CD4-positive, alpha-beta T cell treated with Interleukin-2 at 100 ng/mL for 4 hours (primary cell): Measurements from ENCODE around the gene FAM81B.

Experiments
- DNase-seq: peaks from one replicate; pipeline ENCODE4 v3.0.0-alpha.2; 2020; ENCODE audit warnings: low spot score

FAM81B gene

DNA sequence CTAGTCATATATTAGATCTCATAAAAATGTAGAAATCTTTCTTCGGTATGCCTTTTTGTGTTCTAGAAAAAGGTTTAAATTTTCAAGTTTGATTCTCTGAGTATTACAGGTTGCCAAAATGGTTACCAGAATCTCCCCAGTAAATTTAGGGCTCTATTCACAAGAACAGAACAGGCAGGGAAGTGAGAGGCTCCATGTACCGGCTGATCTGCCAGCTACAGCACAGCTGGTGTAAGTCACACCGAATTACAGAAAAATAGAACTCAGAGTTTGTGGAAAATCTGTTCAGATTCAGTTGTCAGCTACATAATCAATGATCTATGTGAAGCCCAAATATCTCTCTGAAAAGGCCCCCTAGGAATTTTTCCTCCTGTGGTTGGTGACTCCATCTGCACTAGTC, 10.5 kb downstream of the FAM81B start:
- no peak for DNase-seq

DNA sequence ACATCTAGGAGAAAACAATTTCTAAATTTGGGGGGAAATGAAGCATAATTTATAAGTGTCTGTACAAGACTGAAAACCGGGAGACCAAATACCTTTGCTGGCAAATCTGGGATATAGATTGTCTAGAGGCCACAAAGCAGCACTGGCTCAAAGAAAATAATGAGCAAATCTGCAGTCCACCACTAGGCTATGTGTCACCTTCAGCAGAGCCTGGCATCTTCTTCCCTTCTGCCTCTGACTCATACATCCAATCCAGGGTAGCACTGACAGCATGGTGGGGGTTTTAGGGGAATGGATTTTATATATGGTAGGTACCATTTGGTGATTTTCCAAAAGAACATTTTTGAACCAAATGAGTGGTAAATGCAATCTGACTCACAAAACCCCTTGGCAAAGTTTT, 12.8 kb downstream of the FAM81B start:
- no peak for DNase-seq

DNA sequence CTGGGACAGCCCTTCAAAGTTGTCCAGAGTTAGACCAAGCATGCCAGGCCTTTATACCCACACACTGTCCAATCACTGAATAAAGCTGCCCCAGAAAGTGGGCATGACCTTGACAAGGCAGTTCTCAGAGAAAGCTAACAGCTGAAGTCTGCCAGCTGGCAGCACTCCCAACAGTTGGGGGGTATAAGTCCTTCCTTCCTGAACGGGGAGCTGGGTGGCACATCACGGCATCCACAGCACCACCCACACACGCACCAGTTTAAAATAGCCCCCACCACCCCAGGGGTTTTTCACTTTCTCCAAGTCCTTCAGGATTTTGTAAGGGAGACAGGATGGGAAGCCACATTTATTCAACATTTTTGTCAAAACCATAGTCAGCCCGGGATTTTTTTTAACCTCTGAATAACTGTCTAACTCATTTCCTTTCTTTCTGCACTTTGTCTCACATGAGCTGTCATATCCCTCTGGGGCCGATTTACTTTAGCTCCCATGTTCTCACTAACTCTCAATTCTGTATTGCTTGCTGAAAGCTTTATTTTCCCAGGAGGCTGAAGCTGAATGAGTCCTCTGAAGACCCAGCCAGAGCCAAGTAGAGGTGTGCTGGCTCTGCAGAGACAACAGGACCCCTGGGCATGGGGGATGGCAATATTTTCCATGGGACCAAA, 15.4 kb downstream of the FAM81B start:
- DNase-seq = no peak

DNA sequence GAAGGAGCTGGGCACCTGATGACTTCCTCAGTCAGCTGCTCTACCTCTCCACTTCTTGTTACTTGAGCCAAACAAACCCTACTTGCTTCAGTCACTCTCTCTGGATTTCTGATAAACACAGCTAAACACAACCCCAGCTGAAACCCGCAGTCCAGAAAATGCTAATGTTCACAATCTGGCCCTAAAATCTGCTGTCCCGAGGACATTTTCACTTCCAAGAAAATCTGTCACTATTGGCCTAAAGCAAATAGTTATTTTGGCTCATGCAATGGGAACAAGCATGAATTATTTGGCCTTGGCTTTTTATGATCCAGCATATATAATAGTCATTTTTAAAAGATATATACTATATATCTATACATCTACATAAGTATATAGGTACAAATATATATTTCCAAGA, 19.1 kb downstream of the FAM81B start:
- no peak for DNase-seq

DNA sequence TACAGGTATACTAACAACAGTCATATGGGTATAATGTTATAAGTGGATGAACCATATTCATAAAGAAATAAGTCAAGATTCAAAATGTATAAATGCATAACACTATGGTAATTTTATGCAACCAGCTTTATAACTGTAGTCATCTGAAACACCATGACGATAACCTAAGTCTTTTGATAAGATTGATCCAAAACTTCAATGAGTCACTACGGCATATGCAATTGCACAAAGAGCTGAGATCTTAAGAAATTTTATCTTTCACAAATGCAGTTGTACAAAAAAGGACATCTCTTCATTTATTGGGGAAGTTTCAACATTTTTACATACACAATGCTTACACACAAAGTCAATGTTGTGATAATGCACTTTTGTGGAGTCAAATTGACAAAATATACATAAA, 20.3 kb downstream of the FAM81B start:
- no peak for DNase-seq

DNA sequence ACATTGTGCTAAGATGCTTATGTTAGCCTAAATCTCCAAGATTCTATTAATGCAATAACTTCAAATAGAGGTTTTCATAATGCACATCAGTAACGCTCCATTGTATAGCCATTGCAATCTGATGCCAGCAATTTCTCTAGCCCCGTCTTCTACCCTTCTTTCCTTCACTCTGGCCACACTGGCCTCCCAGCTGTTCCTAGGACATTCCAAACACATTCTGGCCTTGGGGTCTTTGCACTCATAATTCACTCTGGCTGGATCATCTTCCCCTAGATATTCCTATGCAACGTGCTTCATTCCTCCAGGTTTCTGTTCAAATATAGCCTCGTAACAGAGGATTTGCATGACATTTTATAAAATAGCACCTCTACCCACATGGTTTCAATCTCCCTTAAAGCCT, 23.3 kb downstream of the FAM81B start:
- no peak for DNase-seq

DNA sequence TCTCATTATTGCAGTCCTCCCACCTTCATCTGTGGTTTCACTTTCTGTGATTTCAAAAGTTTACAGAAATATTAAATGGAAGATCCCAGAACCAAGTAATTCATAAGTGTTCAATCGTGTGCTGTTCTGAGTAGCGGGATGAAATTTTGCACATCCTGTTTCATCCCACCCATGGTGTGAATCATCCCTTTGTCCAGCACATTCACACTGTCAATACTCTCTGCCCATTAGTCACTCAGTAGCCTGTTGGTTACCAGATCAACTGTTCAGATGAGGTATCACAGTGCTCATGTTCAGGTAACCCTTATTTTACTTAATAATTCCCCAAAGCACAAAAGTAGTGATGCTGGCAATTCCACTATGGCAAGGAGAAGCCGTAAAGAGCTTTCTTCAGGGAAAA, 26.8 kb downstream of the FAM81B start:
- no peak for DNase-seq

DNA sequence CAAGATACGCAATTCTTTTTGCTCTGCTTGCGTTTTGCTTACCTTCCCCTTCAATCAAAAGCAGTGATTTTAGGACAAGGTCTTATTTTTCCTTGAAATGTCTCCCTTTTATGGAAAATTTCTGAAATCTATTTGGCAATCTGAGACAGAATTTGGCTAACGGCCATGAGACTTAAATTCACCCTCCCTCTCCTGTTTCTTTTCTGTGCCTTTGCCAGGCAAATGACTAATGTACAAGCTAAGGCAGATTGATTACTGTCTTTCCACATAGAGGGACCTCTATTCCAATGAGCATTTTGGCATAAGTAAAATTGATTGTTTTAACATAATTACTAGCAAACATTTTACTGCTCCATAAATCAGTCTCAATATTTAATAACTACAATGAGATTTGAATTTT, 31.7 kb downstream of the FAM81B start:
- no peak for DNase-seq

DNA sequence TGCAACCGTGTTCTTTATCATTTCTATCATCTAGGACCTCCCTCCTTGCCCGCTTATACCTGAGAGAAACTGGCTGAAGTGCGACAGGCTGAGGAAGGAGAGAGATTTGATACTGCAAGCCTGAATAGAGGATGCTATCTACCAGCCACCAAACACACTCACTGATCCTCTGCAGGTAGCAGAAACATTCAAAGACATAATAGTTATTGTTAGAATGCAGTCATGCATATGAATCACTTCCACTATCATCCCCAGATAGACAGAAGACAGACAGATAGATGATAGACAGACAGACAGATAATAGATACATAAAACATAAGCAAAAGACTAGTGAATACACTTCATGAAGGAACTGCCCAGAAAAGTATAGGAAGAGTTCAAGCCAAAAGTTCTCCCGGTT, 32.9 kb downstream of the FAM81B start:
- no peak for DNase-seq

DNA sequence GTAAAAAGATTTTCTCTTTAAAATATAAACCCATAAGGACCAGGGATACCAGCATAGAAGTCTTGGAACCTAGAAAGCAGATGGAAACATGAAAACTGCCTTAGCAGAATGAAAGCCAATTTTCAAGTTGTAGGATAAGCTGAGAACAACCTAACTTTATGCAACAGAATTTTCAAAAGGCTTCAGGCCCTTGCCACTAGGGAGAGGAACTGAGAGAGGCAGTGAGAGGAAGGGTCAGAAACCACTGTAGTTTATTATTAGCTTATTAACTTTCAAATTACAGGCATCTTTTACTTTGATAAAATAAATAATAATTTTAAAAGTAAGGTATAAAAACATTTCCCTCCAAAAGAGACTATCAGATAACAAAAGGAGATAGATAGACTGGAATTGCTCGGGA, 33.4 kb downstream of the FAM81B start:
- DNase-seq = no peak

DNA sequence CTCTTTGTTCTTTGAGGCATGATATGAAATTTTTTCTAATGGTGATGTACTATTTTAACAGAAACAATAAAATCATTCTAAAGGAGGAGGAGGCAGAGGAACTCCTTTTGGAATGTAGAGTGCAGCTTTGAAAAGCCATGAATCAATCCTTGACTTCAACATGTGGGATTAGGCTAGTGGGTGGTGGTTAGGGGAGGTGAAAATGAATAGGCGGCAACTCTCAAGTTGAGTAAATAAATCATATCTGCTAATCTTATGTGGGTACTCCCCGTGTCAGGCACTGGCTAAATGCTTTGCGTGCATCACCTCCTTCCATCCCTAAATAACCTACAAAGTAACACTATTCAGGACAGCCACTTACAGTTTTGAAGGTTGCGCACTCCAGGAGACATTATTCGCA, 35.1 kb downstream of the FAM81B start:
- DNase-seq = no peak

DNA sequence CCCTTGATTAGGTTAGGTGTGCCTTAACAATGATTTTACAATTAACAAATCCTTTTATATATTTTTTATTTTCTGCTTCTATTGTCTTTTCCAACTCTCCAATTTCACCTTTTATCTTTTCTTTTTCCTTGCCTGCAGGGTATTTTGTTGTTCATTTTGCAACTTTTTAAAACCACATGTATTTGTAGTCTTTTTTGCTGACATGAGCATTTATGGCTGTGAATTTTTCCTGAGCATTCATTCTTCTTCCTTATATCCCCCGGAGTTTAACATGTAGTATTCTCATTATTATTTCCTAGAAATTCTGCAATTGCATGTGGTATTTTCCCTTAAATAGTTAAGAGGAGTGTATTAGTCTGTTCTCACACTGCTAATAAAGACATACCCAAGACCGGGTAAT, 41.6 kb downstream of the FAM81B start:
- DNase-seq = no peak

DNA sequence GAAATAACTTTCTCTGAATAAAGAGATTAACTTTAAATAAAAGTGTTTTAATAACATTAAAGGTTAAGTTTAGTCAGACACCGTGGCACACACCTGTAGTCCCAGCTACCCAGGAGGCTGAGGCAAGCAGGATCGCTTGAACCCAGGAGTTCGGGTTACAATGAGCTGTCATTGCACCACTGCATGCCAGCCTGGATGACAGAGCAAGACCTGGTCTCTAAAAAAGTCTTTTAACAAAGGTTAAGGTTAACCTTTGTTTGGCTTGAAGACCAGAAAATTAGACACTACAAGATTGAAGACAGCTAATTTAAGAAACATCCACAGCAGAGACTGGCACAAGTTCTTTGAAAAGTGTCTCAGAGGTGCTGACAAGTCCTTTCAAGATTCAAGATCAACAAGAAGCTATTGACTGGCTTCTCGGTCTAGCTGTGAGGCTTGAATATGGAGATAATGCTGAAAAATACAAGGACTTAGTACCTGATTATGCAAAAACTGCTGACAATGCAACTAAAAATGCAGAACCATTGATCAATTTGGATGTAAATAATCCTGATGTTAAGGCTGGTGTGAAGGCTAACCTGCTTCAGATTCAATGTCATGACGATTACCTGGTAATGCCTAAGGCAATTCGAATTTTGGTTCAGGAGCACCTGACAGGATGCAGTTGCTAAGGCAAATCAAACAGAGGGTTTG, 48.8 kb downstream of the FAM81B start:
- no peak for DNase-seq

DNA sequence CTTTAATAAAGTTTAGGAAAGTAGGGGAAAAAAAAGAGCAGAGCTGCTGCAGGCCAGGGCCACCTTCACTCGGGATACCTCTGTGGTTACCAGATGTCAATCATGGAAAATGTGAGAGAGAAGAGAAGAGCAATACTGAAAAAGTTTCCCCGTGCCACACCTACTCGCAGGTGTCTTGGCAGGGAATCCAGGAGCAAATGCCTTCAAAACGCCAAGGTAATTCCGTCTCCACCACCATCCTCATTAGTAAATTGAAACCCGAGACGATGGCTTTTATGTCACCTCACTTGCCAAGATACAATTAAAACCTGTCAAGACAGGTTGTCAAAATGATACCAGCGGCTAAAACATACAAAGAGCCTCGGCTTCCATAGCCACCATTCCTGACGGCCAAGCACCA, 49.7 kb downstream of the FAM81B start:
- no peak for DNase-seq

DNA sequence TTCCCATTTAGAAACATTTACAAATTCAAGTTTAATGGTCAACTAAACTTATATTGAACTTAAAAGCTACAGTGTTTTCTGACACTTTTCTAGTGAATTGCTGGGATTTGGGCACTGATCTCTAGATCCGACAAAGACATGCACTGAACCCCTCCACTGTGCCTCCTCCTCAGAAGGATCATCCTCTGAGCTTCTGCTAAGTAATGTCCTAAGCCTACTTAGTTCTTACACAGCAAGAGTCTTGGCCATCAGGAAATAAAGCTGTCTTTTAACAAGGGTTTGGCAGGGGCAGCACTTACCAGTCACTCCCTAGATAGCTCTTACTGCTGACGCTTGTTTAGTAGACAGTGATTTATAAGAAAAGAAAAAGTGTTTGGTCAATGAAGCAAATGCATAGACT, 50.5 kb downstream of the FAM81B start:
- no peak for DNase-seq

DNA sequence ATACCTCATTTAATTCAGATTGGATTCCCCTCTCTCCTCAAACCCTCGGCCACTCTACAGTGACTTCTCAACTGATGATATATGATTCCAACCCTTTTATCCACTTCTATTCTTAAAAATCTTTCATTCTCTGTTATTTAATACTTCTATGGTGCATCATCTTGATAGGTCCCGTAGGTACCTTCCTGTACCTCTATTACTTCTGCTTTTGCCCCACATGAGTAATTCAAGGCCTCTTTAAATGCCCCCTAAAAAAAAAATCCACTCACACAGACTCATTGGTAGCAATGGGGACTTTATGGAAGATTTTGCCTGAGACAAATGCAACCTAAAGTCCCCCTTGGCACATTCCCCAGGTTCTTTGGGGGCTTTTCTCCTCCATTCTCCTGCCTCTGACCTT, 54.3 kb downstream of the FAM81B start:
- DNase-seq = no peak

DNA sequence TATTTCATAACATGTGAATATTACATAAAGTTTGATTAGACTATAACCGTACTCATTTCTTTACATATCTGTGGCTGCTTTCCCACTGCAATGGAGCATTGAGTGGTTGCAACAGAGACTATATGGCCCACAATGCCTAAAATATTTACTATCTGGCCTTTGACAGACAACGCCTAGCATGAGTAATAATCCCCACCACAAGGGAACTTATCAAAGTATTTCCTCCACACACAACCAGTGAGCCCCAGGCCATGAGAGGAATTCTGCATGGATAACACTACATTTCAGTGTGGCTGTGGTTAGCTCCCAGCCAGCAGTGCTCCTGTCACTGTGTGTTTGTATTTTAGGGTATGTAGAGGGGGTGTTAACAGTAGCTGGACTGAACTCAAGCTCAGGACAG, 54.8 kb downstream of the FAM81B start:
- no peak for DNase-seq

DNA sequence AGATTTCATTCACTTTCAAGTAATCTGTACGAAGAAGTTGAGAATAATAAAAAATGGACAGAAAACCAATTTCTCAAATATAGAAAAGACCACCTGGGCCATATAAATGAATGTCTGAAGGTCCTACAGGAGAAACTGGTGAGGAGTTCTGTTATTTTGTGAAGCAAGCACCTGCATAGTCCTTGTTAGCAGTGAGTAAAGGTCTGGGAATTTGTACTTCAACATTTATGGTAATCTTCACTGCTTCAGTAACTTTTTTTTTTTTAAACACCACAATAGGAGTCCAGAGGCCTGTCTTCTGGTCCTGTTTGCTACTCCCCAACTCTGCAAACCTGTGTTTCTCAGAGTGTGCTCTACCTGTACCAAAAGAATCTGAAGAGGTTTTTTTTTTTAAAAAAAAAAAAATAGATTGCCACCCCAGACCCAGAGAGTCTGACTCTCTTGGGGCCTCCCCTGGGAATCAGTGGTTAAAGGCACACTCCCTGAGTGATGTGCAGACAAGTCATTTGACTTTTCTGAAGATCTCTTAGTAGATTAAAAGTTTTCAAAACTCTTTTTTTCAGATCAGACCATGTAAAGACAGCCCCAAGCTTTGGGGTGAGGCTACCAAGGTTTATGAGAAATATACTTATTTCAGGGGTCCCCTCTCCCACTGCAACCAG, 55.5 kb downstream of the FAM81B start:
- DNase-seq = no peak

DNA sequence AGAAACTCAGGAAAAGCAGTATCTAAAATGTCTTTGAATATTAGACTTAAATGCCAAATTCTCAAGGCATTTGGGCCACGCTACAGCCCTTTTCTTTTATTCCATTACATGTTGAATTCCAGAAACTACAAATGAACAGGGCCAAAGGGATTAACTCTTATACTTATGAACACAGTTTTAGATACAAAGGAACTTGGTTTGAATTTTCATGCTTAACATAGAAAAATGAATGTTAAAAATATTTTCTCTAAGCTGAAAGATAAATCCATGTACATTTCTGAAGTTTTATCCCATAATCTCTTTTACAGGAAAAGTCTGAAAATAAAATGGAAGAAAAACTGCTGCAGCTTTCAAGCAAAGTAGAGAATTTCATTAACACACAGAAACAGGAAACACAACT, 56.8 kb downstream of the FAM81B start:
- no peak for DNase-seq

DNA sequence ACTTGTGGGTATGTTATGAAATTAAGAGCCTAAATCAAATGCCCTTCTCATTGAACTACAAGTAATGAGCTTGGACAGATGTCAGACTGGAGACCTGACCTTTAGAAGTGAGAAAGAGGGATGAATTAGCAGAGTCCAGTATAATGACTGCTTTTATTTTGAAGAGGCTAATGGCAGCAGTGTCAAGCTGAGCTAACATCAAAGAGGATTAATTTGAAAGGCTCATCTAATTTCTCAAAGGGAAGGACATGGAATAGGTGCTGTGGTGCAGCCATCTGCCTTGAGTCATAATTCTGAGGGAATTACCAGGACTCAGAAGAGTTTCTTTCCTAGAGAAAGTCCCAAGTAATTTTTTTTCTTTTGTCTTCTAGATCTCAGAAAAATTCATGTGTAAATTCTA, 57.6 kb downstream of the FAM81B start:
- no peak for DNase-seq

DNA sequence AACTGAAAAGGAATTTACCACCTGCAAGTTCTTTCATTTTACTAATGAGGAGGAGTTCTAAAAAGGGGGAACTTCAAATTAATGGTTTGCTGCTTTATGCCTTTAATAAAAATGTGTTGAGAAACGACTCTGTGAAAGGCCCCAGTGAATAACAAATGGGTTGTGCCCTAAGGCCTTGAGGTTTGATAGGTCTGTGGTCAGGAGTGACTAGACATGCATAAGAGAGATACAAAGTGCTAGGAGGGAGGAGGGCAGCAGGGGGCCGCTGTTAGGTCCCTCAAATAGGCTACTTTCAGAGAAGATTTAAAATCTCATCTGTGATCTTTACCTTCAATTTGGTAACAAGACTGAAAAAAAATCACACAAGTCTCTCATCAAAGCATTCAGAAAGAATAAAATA, 58.3 kb downstream of the FAM81B start:
- no peak for DNase-seq

DNA sequence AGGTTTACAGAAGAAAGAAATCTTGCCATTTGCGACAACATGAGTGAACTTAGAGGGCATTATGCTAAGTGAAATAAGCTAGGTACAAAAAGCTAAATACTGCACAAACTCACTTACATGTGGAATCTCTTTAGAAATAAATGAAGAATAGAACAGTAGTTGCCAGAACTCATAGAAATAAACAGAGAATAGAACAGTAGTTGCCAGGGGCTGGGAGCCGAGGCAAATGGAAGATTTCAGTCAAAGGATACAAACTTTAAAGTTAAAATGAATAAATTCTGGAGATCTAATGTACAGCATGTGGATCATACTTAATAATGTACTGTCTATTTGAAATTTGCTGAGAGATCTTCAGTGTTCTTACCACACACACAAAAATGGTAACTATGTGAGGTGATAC, 63.4 kb downstream of the FAM81B start:
- no peak for DNase-seq

DNA sequence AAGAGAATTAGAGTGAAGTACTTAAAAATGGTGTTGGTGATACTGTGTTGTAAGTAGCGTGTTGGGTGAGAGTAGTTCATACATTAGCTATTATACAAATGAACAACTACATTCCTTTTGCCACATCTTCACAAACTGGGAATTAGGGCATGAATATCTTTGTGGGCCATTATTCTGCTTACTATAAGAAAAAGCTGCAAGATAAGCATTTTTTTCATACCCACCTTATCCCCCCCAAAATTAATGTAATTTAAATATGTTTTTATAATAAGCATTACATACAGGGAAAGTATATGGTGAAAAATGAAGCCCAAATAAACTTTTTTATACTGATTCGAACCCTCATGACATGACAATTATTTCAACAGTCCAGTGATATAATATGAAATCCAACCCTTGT, 69.5 kb downstream of the FAM81B start:
- no peak for DNase-seq

DNA sequence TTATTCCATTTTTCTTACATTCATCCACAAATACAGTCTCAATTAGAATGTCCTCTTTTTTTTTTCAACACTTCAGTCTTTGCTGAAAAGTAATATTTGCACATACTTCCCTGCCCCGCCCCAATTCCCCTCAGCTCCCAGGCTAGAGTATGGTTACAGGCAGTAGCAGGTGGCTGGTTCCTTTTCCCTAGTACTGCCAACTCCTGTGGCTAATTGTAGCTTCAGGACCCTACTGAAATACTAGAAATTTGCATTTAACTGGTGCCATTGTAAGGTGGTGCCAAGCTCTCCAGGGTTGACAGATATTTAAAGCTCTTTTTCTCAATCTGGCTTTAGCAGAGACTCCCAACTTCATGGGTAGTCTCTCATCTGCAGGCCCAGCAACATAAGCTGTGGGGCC, 80.3 kb downstream of the FAM81B start:
- DNase-seq = no peak
